Heart right ventricle (tissue), 16 donors: ENCODE measurements around the gene TAF1L. TPM values are rescaled to one million over a fixed set of nuclear protein-coding genes. Genes with fewer than 3 reads are reported as not detected.

Experiments used
- ATAC-seq, 8 donors: fragments of 200-7000 bp; cut with Tn5 transposase; one replicate each; pipeline ENCODE4 v1.9.1; 2020; ENCODE audit warnings: mild to moderate bottlenecking in 8 of 8, moderate library complexity in 8 of 8, moderate number of reproducible peaks in 1 of 8
- DNase-seq, 2 donors: peaks; one replicate each; pipeline ENCODE4 v3.0.0-alpha.2; 2020
- H3K27ac ChIP-seq, 10 donors: fragments of 200-600 bp; sonication (generic) in 2 of 10; one replicate each; pipeline versions ENCODE4 v1.5.0 to v1.8.0; 2020 to 2022; ENCODE audit warnings: mild to moderate bottlenecking in 3 of 10
- H3K27me3 ChIP-seq, 7 donors: fragments of 200-600 bp; one replicate each; pipeline ENCODE4 v1.8.0; 2021 to 2022; ENCODE audit warnings: mild to moderate bottlenecking in 2 of 7
- H3K36me3 ChIP-seq, 9 donors: fragments of 200-600 bp; sonication (generic) in 1 of 9; one replicate each; pipeline versions ENCODE4 v1.5.0 to v1.8.0; 2020 to 2022; ENCODE audit warnings: mild to moderate bottlenecking in 2 of 9
- H3K4me1 ChIP-seq, 9 donors: fragments of 200-600 bp; sonication (generic) in 1 of 9; one replicate each; pipeline versions ENCODE4 v1.5.0 to v1.8.0; 2020 to 2022; ENCODE audit warnings: mild to moderate bottlenecking in 4 of 9
- H3K4me3 ChIP-seq, 10 donors: fragments of 200-600 bp; sonication (generic) in 2 of 10; one replicate each; pipeline versions ENCODE4 v1.5.0 to v1.8.0; 2020 to 2022; ENCODE audit warnings: mild to moderate bottlenecking in 7 of 10, moderate library complexity in 2 of 10
- H3K9me3 ChIP-seq, 11 donors: fragments of 200-600 bp in 10 of 11; sonication (generic) in 2 of 11; one replicate each; pipeline versions ENCODE4 v1.5.0 to v1.8.0; 2013 to 2022; ENCODE audit warnings: mild to moderate bottlenecking in 2 of 11, control low read depth in 1 of 11, moderate library complexity in 1 of 11
- CTCF ChIP-seq, 9 donors: fragments of 200-600 bp; sonication (generic) in 2 of 9; IDR thresholded peaks; one replicate each; pipeline versions ENCODE4 v1.5.0 to v1.8.0; 2021 to 2022; ENCODE audit warnings: antibody characterized with exemption in 9 of 9, mild to moderate bottlenecking in 5 of 9, moderate library complexity in 1 of 9
- WGBS, 2 donors: extraction: QIAGEN DNeasy Blood & Tissue Kit; methylation state at CpG; one replicate each; pipeline ENCODE4 v1.1.7; 2013; ENCODE audit warnings: inconsistent platforms in 1 of 2; 5-methylcytosine and 5-hydroxymethylcytosine counted together
- intact Hi-C, 10 donors: fragments of 100-400 bp; cut with DNase I; formaldehyde crosslinking; loops; one replicate each; pipeline versions ENCODE4 v1.11.1 to v1.14.2; 2022
- long read RNA-seq, 3 donors: library from polyadenylated mRNA; unstranded; transcript quantifications; one replicate each; pipeline ENCODE4 v2.0.0, GENCODE V29; 2020 to 2021
- polyA plus RNA-seq, 2 donors: library from polyadenylated mRNA; stranded (reverse); fragments of 200-250 nt; gene quantifications; one replicate each; pipeline ENCODE4 v1.2.3, GENCODE V29; 2013
- total RNA-seq, 10 donors: library from RNA; stranded (reverse); fragmentation: NEBNext Ultra II Directional in 3 of 10; extraction: Animal tissue kit (Norgen Biotek cat#: 25700) in 3 of 10; gene quantifications; one replicate each; pipeline versions ENCODE4 v1.2.1 to v1.2.4, GENCODE V29; 2021 to 2023
- donor health status: Arrhythmogenic right ventricular cardiomyopathy.
- donor health status: ischemic (EF 13 %, LVEDD 7.1; RV severe dilation, severe dysfunction).
- donor health status: healthy with polysubstance abuse.
- donor health status: DM: no; HTN: yes; CAD: no.
- donor health status: DM: no; HTN: no; CAD: no.
- donor health status: ischemic (EF 25% LVEDD 6.9; RV normal size, moderate dysfunction).
- donor health status: ischemic (EF 25% LVEDD 5.7; RV mildly dilated, moderate dysfunction).
- donor health status: healthy.
- donor health status: DM: yes; HTN: yes; CAD: no.
- donor health status: Ischemic cardiomyopathy.
- donor health status: ischemic (EF 35%, LVEDD 5.7; RV mildly dilated, moderate dysfunction).
- donor health status: nonischemic (EF 11% LVEDD 7.7; RV severe dilation, severe dysfunction).
- donor health status: DM: yes; HTN: yes; CAD: no.
- donor health status: PGD.
- donor health status: ischemic (EF 29% LVEDD 5.4; RV normal size, mild dysfunction).
- donor health status: nonischemic (EF 23%, LVEDD 6.1; RV moderate dilation, normal function).

TAF1L gene
- not detected for total RNA-seq
- under 1 TPM in 1 of 2 donors, not detected in 1; under 0.01 TPM for polyA plus RNA-seq
- long read RNA-seq, donor 1, result 0 reads
- long read RNA-seq, donor 2, result 0 reads
- long read RNA-seq, donor 3, result 0 reads

- Histone ChIP-seq H3K27ac (no peak within 1 kb of the TSS), H3K9me3 (no peaks in the 10 kb centered on the region), H3K36me3 (no peaks in the 10 kb centered on the region), H3K27me3 (peaks cover 0 to 6% (median 4%) of the 10 kb centered on the region in 7 donors), H3K4me1 (no peaks in the 10 kb centered on the region), H3K4me3 (no peak within 1 kb of the TSS)
- no peak for ATAC-seq
- intact Hi-C loops, result loop anchor here in 1 of 10 donors (5.0 kb wide), 1 partner anchor 43 kb away; no protein-coding TSS in a partner anchor
- no peak for DNase-seq
- WGBS, 2 donors, result 91 to 93% methylated on average over 18 to 23 of the region's 23 CpGs
- no peak for TF ChIP-seq CTCF (IDR thresholded peaks at IDR 0.05)
Measured at GRCh38 chr9:32635362-32635761, at the start of gene TAF1L. TAF1L (minus strand) TSS chr9:32635669; CDS start chr9:32635579, 90 bp downstream.

GRCh38 chr9:32681751-32682150 is 46.3 kb upstream of the TAF1L start:
- no peaks in the 10 kb centered on the region for H3K36me3 ChIP-seq
- no peaks in the 10 kb centered on the region for H3K4me1 ChIP-seq
- intact Hi-C loops, result no loop called here
- H3K4me3 ChIP-seq, result no peak overlapping the region
- DNase-seq, result no peak
- no peak overlapping the region for H3K27ac ChIP-seq
- no peaks in the 10 kb centered on the region for H3K27me3 ChIP-seq
- TF ChIP-seq CTCF (IDR thresholded peaks at IDR 0.05), result no peak
- 85 to 89% methylated on average over 1 of the region's 1 CpG for WGBS, 2 donors
- peaks cover 0 to 56% (median 10%) of the 10 kb centered on the region in 11 donors for H3K9me3 ChIP-seq
- ATAC-seq, result no peak

- Histone ChIP-seq H3K4me1 (no peaks in the 10 kb centered on the region), H3K36me3 (no peaks in the 10 kb centered on the region), H3K27ac (no peak overlapping the region), H3K9me3 (peaks cover 0 to 24% (median 10%) of the 10 kb centered on the region in 11 donors), H3K27me3 (no peaks in the 10 kb centered on the region), H3K4me3 (no peak overlapping the region)
- intact Hi-C loops, result no loop called here
- 74 to 81% methylated on average over 1 of the region's 1 CpG for WGBS, 2 donors
- DNase-seq (no peak), ATAC-seq (no peak)
- TF ChIP-seq CTCF (IDR thresholded peaks at IDR 0.05), result no peak
Measured at GRCh38 chr9:32677931-32678330, 42.5 kb upstream of the TAF1L start.

- Histone ChIP-seq H3K27ac (no peak overlapping the region), H3K4me1 (no peaks in the 10 kb centered on the region), H3K9me3 (peaks cover 0 to 3% (median 0%) of the 10 kb centered on the region in 11 donors), H3K27me3 (no peaks in the 10 kb centered on the region), H3K4me3 (no peak overlapping the region), H3K36me3 (no peaks in the 10 kb centered on the region)
- intact Hi-C loops, result no loop called here
- 78 to 84% methylated on average over 6 of the region's 6 CpGs for WGBS, 2 donors
- DNase-seq (no peak), ATAC-seq (no peak)
- no peak for TF ChIP-seq CTCF (IDR thresholded peaks at IDR 0.05)
Measured at GRCh38 chr9:32672469-32672868, 37.0 kb upstream of the TAF1L start.
